Glutamatergic neuron (in vitro differentiated cells): ENCODE results near the gene STX17. TPM values are rescaled to one million over a fixed set of nuclear protein-coding genes. Genes with fewer than 3 reads are reported as not detected.
"Not testable (repeated sequence)": the region's sequence is repeated elsewhere in the genome, so short reads cannot be mapped to it uniquely, and the experiment has no call there.

ENCODE experiments used
- DNase-seq: peaks from one replicate; pipeline ENCODE4 v3.0.0; 2022
- H3K27ac Mint-ChIP-seq: one replicate; pipeline ENCODE4 v1.8.0; 2020; ENCODE audit warnings: mild to moderate bottlenecking, mixed read lengths, inconsistent platforms; ENCODE audit not compliant: unreplicated experiment
- H3K27me3 Mint-ChIP-seq: one replicate; pipeline ENCODE4 v1.8.0; 2020; ENCODE audit warnings: mild to moderate bottlenecking, moderate library complexity, mixed read lengths, inconsistent platforms; ENCODE audit not compliant: unreplicated experiment
- H3K36me3 Mint-ChIP-seq: one replicate; pipeline ENCODE4 v1.8.0; 2020; ENCODE audit warnings: mild to moderate bottlenecking, mixed read lengths, inconsistent platforms; ENCODE audit not compliant: unreplicated experiment
- H3K4me1 Mint-ChIP-seq: one replicate; pipeline ENCODE4 v1.8.0; 2020; ENCODE audit warnings: mild to moderate bottlenecking, low read depth, mixed read lengths, inconsistent platforms; ENCODE audit not compliant: unreplicated experiment
- H3K4me3 Mint-ChIP-seq: one replicate; pipeline ENCODE4 v1.8.0; 2020; ENCODE audit warnings: mild to moderate bottlenecking, mixed read lengths, inconsistent platforms; ENCODE audit not compliant: unreplicated experiment
- H3K9me3 Mint-ChIP-seq: one replicate; pipeline ENCODE4 v1.8.0; 2020; ENCODE audit warnings: mild to moderate bottlenecking, moderate library complexity, mixed read lengths, inconsistent platforms; ENCODE audit not compliant: unreplicated experiment
- CTCF ChIP-seq: fragments of 200-600 bp; sonication (generic); IDR thresholded peaks from one replicate; pipeline ENCODE4 v1.5.0; 2021; ENCODE audit not compliant: partially characterized antibody, unreplicated experiment
- long read RNA-seq: library from polyadenylated mRNA; unstranded; transcript quantifications from one replicate; pipeline ENCODE4 v2.0.0, GENCODE V29; 2020; ENCODE audit not compliant: unreplicated experiment
- total RNA-seq: library from RNA; stranded (reverse); fragmentation: NEBNext Ultra II Directional; extraction: Animal tissue kit (Norgen Biotek cat#: 25700); gene quantifications from one replicate; pipeline ENCODE4 v1.2.1, GENCODE V29; 2021; ENCODE audit not compliant: unreplicated experiment

Gene STX17
- total RNA-seq: 14.1 TPM
- long read RNA-seq, partial matches to known transcripts: 0 of 4 reads
- long read RNA-seq, other reads (novel, unspliced or antisense): 1 of 4 reads

DNA sequence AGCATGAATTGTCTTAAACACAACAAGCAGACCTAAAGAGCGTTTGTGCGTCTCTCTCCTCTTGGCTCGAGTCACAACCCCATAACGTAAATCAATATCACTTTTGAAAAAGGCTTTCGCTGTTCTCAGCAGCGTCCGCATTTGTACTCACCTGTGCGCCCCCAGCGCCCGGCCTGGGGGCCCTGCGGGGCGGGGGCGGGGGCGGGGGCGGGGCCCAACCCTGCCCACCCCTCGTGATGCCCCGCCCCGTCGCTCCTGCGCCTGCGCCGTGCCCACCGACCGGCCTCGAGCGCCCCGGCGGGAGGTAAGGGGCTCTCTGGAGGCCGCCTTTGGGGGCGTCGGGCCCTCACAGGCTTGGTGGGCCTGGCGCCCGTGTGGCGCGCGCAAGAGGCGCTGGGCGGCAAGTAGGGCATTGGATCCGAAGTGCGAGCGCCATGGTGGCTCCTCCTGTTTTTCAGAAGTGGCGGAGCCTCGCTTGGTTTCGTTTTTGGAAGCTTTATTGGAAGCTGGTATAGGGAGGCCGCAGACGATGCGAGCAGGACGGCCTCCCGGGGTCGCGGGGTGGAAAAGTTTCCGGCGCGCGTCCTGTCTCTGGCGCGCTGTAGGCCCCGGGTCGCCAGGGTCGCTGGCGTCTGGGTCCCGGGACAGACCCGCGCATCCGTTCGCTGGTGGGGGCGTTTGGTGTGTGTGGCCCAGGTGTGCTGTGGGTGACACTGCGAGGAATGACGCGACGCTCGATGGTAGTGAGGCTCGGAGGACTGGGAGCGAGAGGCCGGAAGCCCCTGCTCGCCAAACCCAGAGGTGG lies at the start of gene STX17:
Gene STX17, plus strand, starts transcription at position 252 of the 805 bp plus-strand sequence. CDS start 8,586 bp downstream, outside the sequence.
- Mint-ChIP-seq H3K9me3 (peaks cover 6% of the 10 kb centered on the region), H3K27me3 (peaks cover 9% of the 10 kb centered on the region), H3K36me3 (no peaks in the 10 kb centered on the region), H3K27ac (peak within 1 kb of the TSS; percentile 28), H3K4me3 (peak within 1 kb of the TSS; percentile 96), H3K4me1 (peaks cover 2% of the 10 kb centered on the region)
- peak; percentile 83 for DNase-seq
- TF ChIP-seq CTCF: no peak

GRCh38 chr9:99857576-99857975 lies 48.9 kb upstream of the STX17 start:
- DNase-seq, H3K9me3 Mint-ChIP-seq, H3K36me3 Mint-ChIP-seq, H3K27me3 Mint-ChIP-seq, H3K27ac Mint-ChIP-seq, H3K4me3 Mint-ChIP-seq: not testable (repeated sequence)
- peaks cover 25% of the 10 kb centered on the region for H3K4me1 Mint-ChIP-seq

DNA sequence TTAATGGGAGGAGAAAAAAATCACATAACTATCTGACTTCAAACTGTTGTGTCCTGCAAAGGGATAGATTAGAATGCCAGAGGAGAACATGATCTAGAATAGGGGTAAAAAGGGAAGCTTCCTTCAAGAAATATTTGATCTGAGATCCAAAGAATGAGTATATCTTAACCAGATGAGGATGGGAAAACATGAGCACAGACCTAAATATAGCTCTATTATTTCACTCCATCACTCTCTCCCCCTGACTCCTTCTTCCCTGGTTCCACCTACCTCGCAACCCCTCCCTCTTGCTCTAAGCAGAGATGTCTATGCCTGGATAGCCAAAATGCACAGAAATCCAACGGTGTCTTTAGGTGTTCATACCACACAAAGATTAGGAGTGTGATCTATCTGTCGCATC lies 48.4 kb upstream of the STX17 start:
- Mint-ChIP-seq H3K36me3 (no peaks in the 10 kb centered on the region), H3K4me3 (no peak overlapping the region), H3K4me1 (peaks cover 20% of the 10 kb centered on the region), H3K27ac (no peak overlapping the region), H3K9me3 (peaks cover 1% of the 10 kb centered on the region), H3K27me3 (peaks cover 4% of the 10 kb centered on the region)
- DNase-seq: no peak
- TF ChIP-seq CTCF: no peak

DNA sequence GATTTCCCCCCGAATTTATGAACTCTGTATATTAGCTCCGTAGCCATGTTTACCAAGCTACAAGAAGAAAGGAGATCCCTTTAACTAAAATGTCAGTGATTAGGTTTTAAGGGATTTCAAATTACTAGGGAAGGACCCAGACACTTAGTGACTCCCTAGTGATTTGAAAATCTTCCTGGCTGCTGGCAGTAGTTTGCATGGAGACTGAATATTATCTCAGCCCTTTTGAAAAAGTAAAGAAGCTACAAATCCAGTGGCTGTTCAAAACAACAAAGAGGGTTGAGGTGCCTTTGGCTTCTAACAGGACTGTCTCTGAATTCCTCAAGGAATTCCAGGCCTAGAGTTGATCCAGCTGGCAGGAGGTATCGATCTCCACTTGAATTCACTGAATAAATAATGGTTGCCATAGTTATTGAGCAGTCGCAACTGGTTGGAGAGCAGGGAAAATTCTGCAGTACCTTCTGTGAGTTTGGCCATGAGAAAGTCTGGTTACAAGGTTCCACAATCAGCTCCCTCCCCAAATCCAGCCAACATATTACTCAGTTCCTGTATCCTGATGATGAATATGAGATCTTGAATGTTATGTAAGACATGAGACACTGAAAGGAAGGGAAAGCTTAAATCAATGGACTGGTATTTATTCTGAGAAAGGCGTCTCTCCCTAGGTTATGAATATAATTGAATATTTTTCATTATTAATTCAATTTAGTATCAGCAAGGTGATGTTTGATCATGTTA lies 47.0 kb upstream of the STX17 start:
- Mint-ChIP-seq H3K36me3 (no peaks in the 10 kb centered on the region), H3K4me1 (peaks cover 20% of the 10 kb centered on the region), H3K27ac (peak overlapping the region; percentile 96), H3K4me3 (peak overlapping the region; percentile 64), H3K9me3 (peaks cover 1% of the 10 kb centered on the region), H3K27me3 (peaks cover 4% of the 10 kb centered on the region)
- TF ChIP-seq CTCF: no peak
- no peak for DNase-seq

- no peak for DNase-seq
- H3K9me3 Mint-ChIP-seq: no peaks in the 10 kb centered on the region
- no peaks in the 10 kb centered on the region for H3K36me3 Mint-ChIP-seq
- peaks cover 20% of the 10 kb centered on the region for H3K4me1 Mint-ChIP-seq
- peaks cover 4% of the 10 kb centered on the region for H3K27me3 Mint-ChIP-seq
- H3K4me3 Mint-ChIP-seq: peak overlapping the region; percentile 57
- no peak for TF ChIP-seq CTCF
- H3K27ac Mint-ChIP-seq: peak overlapping the region; percentile 96
These were observed 46.2 kb upstream of the STX17 start for GRCh38 chr9:99860266-99860665.
